Gastroesophageal sphincter (tissue), 3 donors: Measurements from ENCODE around the gene PUS10.

ENCODE experiments used
- CTCF ChIP-seq, 4 experiments: fragments of 200-600 bp in 2 of 4; fragments of 450-650 bp in 2 of 4; sonication (generic) in 1 of 4; IDR thresholded peaks; one replicate each; pipeline ENCODE4 v1.5.1; 2017 to 2019; ENCODE audit warnings: antibody characterized with exemption in 4 of 4, mild to moderate bottlenecking in 2 of 4, moderate library complexity in 2 of 4
- EP300 ChIP-seq: sonication (generic); formaldehyde crosslinking; IDR thresholded peaks from one replicate; pipeline ENCODE4 v1.6.1; 2017; ENCODE audit warnings: antibody characterized with exemption, mild to moderate bottlenecking
- POLR2A ChIP-seq, 2 donors: fragments of 450-650 bp; IDR thresholded peaks; one replicate each; pipeline ENCODE4 v1.6.1; 2017; ENCODE audit warnings: antibody characterized with exemption in 2 of 2, mild to moderate bottlenecking in 2 of 2, moderate library complexity in 1 of 2
- POLR2AphosphoS5 ChIP-seq: sonication (generic); formaldehyde crosslinking; IDR thresholded peaks from one replicate; pipeline ENCODE4 v1.6.1; 2017; ENCODE audit warnings: antibody characterized with exemption

- TF ChIP-seq EP300: no peak
- TF ChIP-seq CTCF (IDR thresholded peaks at IDR 0.05): no peak
- no peak for TF ChIP-seq POLR2AphosphoS5
- TF ChIP-seq POLR2A (IDR thresholded peaks at IDR 0.05): no peak
Observed at GRCh38 chr2:60899892-60900249, 118.2 kb downstream of the PUS10 start.
